ENCODE data around the gene DPH6. TPM values are rescaled to one million over a fixed set of nuclear protein-coding genes. Genes with fewer than 3 reads are reported as not detected.

DPH6 gene
- total RNA-seq, 3 donors from 2014 or later (not counting 1 experiment from before 2014, with no cell fraction given), result 10.8 to 13.3 (median 13.1) TPM

DNA sequence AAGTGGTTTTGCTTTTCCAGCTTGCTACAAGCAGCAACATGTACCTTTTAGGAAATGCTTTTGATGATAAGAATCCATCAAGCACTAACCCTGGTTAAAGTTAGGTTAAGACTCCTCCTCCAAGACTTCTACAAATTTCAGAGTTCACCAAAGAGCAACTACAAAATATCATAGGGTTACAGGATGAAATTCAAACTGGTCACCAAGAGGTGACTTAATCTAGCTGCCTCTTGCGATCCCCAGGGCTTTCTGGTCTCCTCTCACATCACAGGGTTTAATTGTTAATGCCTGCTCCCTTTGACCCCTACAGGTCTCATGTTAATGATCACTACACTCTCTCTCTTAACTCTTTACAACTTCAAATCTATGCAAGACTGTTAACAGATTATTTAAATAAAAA lies 66.5 kb downstream of the DPH6 start:
- Mint-ChIP-seq H3K4me1 (peaks cover 14 to 16% of the 10 kb centered on the region in 2 donors), H3K36me3 (no peaks in the 10 kb centered on the region), H3K9me3 (no peaks in the 10 kb centered on the region), H3K4me3 (no peak overlapping the region), H3K27me3 (ENCODE audit: low read depth in 2 of 2) (no peaks in the 10 kb centered on the region), H3K27ac (peak overlapping the region; percentile 10 to 72)
- Histone ChIP-seq H3K27ac (ENCODE audit: low read length) (no peak overlapping the region), H3K9me3 (ENCODE audit: control insufficient read depth, insufficient read depth, low read length) (no peaks in the 10 kb centered on the region), H3K4me3 (ENCODE audit: low read length) (no peak overlapping the region), H3K4me1 (ENCODE audit: control insufficient read depth, insufficient read depth, low read length) (peaks cover 6% of the 10 kb centered on the region), H3K36me3 (ENCODE audit: control insufficient read depth, insufficient read depth, low read length) (no peaks in the 10 kb centered on the region), H3K27me3 (ENCODE audit: control insufficient read depth, insufficient read depth, low read length) (no peaks in the 10 kb centered on the region)
- no peak for TF ChIP-seq CTCF (IDR thresholded peaks at IDR 0.05)
- WGBS (ENCODE audit: insufficient coverage), result 88% methylated on average over 1 of the region's 1 CpG
- intact Hi-C loops (cut with micrococcal nuclease), result no loop called here
- DNase-seq (no peak), ATAC-seq (no peak)

DNA sequence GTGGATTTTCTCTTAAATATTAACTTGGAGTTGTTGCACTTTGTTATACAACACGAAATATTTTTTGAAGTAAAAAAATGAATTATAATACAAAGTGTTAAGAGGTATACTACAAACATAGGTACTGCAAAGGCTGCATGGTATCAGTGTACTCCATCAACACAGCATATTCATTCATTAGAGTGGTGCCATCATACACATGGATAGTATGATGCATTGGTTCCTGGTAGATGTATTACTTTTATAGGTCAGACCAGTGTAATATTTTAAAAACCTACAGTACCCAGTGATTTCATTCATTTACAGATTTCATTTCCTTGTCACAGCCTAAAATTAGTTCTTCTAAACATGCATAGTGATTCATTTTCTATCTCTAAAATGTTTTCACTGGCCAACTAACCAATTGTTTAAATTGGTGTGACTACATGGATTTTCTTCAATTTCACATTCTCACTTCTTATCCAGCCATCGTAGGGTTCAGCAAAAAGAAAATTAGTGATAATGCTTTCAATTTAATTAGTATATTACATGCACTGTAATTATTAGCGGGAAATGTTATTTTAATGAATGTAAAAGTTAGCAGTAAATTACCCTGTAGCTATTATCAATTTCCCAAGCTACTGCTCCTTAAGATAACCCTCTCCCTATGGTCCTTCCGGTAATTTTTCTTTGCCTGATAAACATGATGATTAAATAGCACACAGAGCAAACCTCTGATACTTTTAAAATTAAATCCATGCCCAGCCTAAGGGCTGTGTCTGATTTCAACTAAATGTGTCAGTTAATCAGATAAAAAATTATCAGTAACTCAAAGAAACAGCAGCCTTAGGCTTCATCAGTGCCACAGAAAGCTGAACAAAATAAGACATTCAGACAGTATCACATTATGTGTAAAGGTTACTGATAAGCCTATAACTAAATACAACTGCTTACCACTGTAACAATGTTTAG lies 68.4 kb downstream of the DPH6 start:
- peaks cover 6% of the 10 kb centered on the region for H3K4me1 ChIP-seq (ENCODE audit: control insufficient read depth, insufficient read depth, low read length)
- DNase-seq (no peak), ATAC-seq (no peak)
- H3K36me3 ChIP-seq (ENCODE audit: control insufficient read depth, insufficient read depth, low read length), result no peaks in the 10 kb centered on the region
- no peaks in the 10 kb centered on the region for H3K27me3 ChIP-seq (ENCODE audit: control insufficient read depth, insufficient read depth, low read length)
- H3K27me3 Mint-ChIP-seq (ENCODE audit: low read depth in 2 of 2), result no peaks in the 10 kb centered on the region
- H3K27ac Mint-ChIP-seq, result peak overlapping the region in 1 of 2 donors; percentile 10
- H3K4me3 Mint-ChIP-seq, result no peak overlapping the region
- 100% methylated on average over 1 of the region's 4 CpGs for WGBS (ENCODE audit: insufficient coverage)
- no peaks in the 10 kb centered on the region for H3K9me3 ChIP-seq (ENCODE audit: control insufficient read depth, insufficient read depth, low read length)
- H3K9me3 Mint-ChIP-seq, result no peaks in the 10 kb centered on the region
- peaks cover 14 to 16% of the 10 kb centered on the region in 2 donors for H3K4me1 Mint-ChIP-seq
- H3K36me3 Mint-ChIP-seq, result no peaks in the 10 kb centered on the region
- intact Hi-C loops (cut with micrococcal nuclease), result no loop called here
- no peak overlapping the region for H3K4me3 ChIP-seq (ENCODE audit: low read length)
- no peak overlapping the region for H3K27ac ChIP-seq (ENCODE audit: low read length)
- TF ChIP-seq CTCF (IDR thresholded peaks at IDR 0.05), result no peak

DNA sequence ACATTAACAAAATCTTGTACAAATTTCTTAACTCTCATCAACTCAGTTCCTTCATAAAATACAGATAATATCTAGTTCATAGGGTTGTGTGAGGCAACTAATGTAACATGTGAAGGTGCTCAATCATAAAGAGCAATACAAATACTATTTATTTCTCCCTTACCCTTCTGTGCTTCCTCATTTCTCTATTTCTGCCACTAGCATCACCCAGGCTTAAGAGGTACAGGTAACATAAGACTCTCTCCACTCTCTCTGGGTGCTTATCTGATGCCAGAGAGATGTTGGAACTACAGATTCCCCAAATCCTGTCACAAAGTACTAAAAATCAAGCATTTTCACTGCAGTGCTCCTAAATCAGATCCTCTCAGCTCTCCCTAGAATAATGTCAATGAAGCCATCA lies 74.9 kb downstream of the DPH6 start:
- no peak for TF ChIP-seq CTCF (IDR thresholded peaks at IDR 0.05)
- Histone ChIP-seq H3K27ac (ENCODE audit: low read length) (no peak overlapping the region), H3K4me3 (ENCODE audit: low read length) (no peak overlapping the region), H3K27me3 (ENCODE audit: control insufficient read depth, insufficient read depth, low read length) (no peaks in the 10 kb centered on the region), H3K9me3 (ENCODE audit: control insufficient read depth, insufficient read depth, low read length) (no peaks in the 10 kb centered on the region), H3K36me3 (ENCODE audit: control insufficient read depth, insufficient read depth, low read length) (no peaks in the 10 kb centered on the region), H3K4me1 (ENCODE audit: control insufficient read depth, insufficient read depth, low read length) (no peaks in the 10 kb centered on the region)
- ATAC-seq (no peak), DNase-seq (no peak)
- H3K9me3 Mint-ChIP-seq, result no peaks in the 10 kb centered on the region
- no peak overlapping the region for H3K4me3 Mint-ChIP-seq
- H3K27me3 Mint-ChIP-seq (ENCODE audit: low read depth in 2 of 2), result no peaks in the 10 kb centered on the region
- H3K4me1 Mint-ChIP-seq, result no peaks in the 10 kb centered on the region
- H3K36me3 Mint-ChIP-seq, result no peaks in the 10 kb centered on the region
- no peak overlapping the region for H3K27ac Mint-ChIP-seq
- intact Hi-C loops (cut with micrococcal nuclease), result no loop called here
